ENCODE measurements around the gene SCAMP5.

DNA sequence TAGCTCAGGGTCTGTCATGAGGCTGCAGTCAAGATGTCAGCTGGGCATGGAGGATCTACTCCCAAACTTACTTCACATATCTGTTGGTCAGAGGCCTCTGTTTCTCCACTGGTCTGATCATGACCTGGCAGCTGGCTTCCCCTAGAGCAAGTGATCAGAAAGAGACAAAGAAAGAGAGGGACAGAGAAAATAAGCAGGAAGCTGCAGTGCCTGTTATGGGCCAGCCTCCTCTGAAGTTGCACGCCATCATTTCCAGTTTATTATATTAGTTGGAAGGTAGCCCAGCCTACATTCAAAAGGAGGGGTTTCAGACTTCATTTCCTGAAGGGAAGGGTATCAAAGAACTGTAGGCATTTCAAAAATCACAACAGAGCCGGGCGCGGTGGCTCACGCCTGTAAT lies 33.7 kb upstream of the SCAMP5 start:
- TF ChIP-seq CTCF (IDR thresholded peaks at IDR 0.05) (no peak), TCF7 (CRISPR knock-in tag; IDR thresholded peaks at IDR 0.05; ENCODE audit: low read depth) (no peak), ELF4 (CRISPR knock-in tag; IDR thresholded peaks at IDR 0.05; ENCODE audit: low read depth) (no peak), FOXK1 (CRISPR knock-in tag; IDR thresholded peaks at IDR 0.05) (no peak), NFYB (CRISPR knock-in tag; conservative IDR thresholded peaks at IDR 0.05; ENCODE audit: low read depth) (no peak)
- TF ChIP-seq, protein P1, sequence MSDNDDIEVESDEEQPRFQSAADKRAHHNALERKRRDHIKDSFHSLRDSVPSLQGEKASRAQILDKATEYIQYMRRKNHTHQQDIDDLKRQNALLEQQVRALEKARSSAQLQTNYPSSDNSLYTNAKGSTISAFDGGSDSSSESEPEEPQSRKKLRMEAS (CRISPR knock-in tag; IDR thresholded peaks at IDR 0.05) = no peak

All from WTC11 (cell line).